ENCODE results near the gene EXOG. TPM values are rescaled to one million over a fixed set of nuclear protein-coding genes. Genes with fewer than 3 reads are reported as not detected.

Gene EXOG
- total and polyA plus RNA-seq, 2 donors (not counting 3 experiments of a cell fraction or from before 2014, with no cell fraction given): 10.8 to 21.9 TPM

- no peaks in the 10 kb centered on the region for H3K4me1 ChIP-seq (ENCODE audit: control insufficient read depth, extremely low read depth, insufficient read depth, low read length)
- no peak overlapping the region for H3K4me3 ChIP-seq (replicated peaks in 1 of 3; ENCODE audit: insufficient read depth in 1 of 3, low read depth in 1 of 3, low read length in 3 of 3)
- H3K9ac ChIP-seq (replicated peaks; ENCODE audit: extremely low read depth, insufficient read depth, low read length): no peak overlapping the region
- H3K79me2 ChIP-seq (ENCODE audit: control insufficient read depth, insufficient read depth, low read length): no peaks in the 10 kb centered on the region
- H3K9me1 ChIP-seq (replicated peaks; ENCODE audit: control insufficient read depth, extremely low read depth, insufficient read depth, low read length): no peaks in the 10 kb centered on the region
- no peak for TF ChIP-seq MYC (IDR thresholded peaks at IDR 0.05; ENCODE audit: low read depth, low read length)
- TF ChIP-seq POLR2A (IDR thresholded peaks at IDR 0.05; ENCODE audit: low read depth, low read length): no peak
- no peak for TF ChIP-seq GATA2 (IDR thresholded peaks at IDR 0.05; ENCODE audit: insufficient read depth, insufficient read length, low read depth, low read length)
- TF ChIP-seq JUN (IDR thresholded peaks at IDR 0.05; ENCODE audit: borderline replicate concordance, insufficient read depth, insufficient read length, low read depth): no peak
- no peak for TF ChIP-seq EZH2 (IDR thresholded peaks at IDR 0.05; ENCODE audit: borderline replicate concordance, low read depth, low read length, severe bottlenecking)
- no peak for TF ChIP-seq MAX (IDR thresholded peaks at IDR 0.05; ENCODE audit: insufficient read depth, insufficient read length)
- no peak for TF ChIP-seq FOS (IDR thresholded peaks at IDR 0.05; ENCODE audit: borderline replicate concordance, insufficient read depth, low read length)
- TF ChIP-seq, protein P1, sequence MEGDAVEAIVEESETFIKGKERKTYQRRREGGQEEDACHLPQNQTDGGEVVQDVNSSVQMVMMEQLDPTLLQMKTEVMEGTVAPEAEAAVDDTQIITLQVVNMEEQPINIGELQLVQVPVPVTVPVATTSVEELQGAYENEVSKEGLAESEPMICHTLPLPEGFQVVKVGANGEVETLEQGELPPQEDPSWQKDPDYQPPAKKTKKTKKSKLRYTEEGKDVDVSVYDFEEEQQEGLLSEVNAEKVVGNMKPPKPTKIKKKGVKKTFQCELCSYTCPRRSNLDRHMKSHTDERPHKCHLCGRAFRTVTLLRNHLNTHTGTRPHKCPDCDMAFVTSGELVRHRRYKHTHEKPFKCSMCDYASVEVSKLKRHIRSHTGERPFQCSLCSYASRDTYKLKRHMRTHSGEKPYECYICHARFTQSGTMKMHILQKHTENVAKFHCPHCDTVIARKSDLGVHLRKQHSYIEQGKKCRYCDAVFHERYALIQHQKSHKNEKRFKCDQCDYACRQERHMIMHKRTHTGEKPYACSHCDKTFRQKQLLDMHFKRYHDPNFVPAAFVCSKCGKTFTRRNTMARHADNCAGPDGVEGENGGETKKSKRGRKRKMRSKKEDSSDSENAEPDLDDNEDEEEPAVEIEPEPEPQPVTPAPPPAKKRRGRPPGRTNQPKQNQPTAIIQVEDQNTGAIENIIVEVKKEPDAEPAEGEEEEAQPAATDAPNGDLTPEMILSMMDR (IDR thresholded peaks at IDR 0.05; ENCODE audit: extremely low read depth in 1 of 2, insufficient read depth in 1 of 2, low read depth in 1 of 2, low read length in 2 of 2): no peak
- TF ChIP-seq POLR2AphosphoS5 (IDR thresholded peaks at IDR 0.05; ENCODE audit: insufficient read depth, low read depth, low read length): no peak
- CTCF ChIA-PET: interaction anchor here (1.0 kb wide), 1 partner anchor 10 kb away, joined by 8 read pairs; no protein-coding TSS in a partner anchor
- no TSS peak for BruUV-seq (replicated peaks)
- H3K27me3 ChIP-seq (ENCODE audit: control insufficient read depth in 2 of 2, insufficient read depth in 2 of 2, low read length in 2 of 2): no peaks in the 10 kb centered on the region
- H3K9me3 ChIP-seq (replicated peaks; ENCODE audit: control insufficient read depth, insufficient read depth, low read length): no peaks in the 10 kb centered on the region
- H3K36me3 ChIP-seq (ENCODE audit: control insufficient read depth in 2 of 2, extremely low read depth in 1 of 2, insufficient read depth in 2 of 2, low read length in 2 of 2): peaks cover 3 to 12% of the 10 kb centered on the region in 2 experiments
- no peak overlapping the region for H2AFZ ChIP-seq (ENCODE audit: low read depth, low read length)
- no peak overlapping the region for H3K27ac ChIP-seq (ENCODE audit: insufficient read depth, low read depth, low read length)
- peak; percentile 42 for FAIRE-seq
- H4K20me1 ChIP-seq (replicated peaks; ENCODE audit: control insufficient read depth, extremely low read depth, insufficient read depth, low read length): no peaks in the 10 kb centered on the region
- dilution Hi-C loops (cut with MboI; ENCODE audit: extremely low pct_ligation_motif_present, low sequenced_read_pairs): no loop called here
- DNase-seq (ENCODE audit: low read depth, low spot score): no peak
- no peak overlapping the region for H3K4me2 ChIP-seq (ENCODE audit: insufficient read depth, low read length)
- intact Hi-C loops (cut with micrococcal nuclease): no loop called here
- POLR2A ChIA-PET: no interaction called here
Measured at GRCh38 chr3:38511546-38511945, 15.4 kb downstream of the EXOG start.
